Stimulated activated CD8-positive, alpha-beta memory T cell treated with anti-CD3 and anti-CD28 coated beads, Interleukin-15, amount 100 ng/mL, for 48 hours (primary cell): Measurements from ENCODE around the gene DNASE1L2.

ENCODE experiments used
- DNase-seq, 2 donors: peaks; one replicate each; pipeline ENCODE4 v3.0.0-alpha.2; 2020; ENCODE audit warnings: low read depth in 2 of 2

Gene DNASE1L2

GRCh38 chr16:2287916-2288547, 51.8 kb downstream of the DNASE1L2 start:
- no peak for DNase-seq
